Measurements from ENCODE around the gene TMEM130.
"Not testable (repeated sequence)": the region's sequence is repeated elsewhere in the genome, so short reads cannot be mapped to it uniquely, and the experiment has no call there.

TMEM130 gene

GRCh38 chr7:98875501-98875900 is 5.7 kb upstream of the TMEM130 start:
- no peak overlapping the region for H3K4me3 ChIP-seq
- no peaks in the 10 kb centered on the region for H3K9me3 ChIP-seq (ENCODE audit: low read depth, low read length)
- no peak overlapping the region for H3K9ac ChIP-seq (ENCODE audit: insufficient read length)
- no peak for DNase-seq (ENCODE audit: low read depth, low spot score)
- H3K36me3 ChIP-seq (ENCODE audit: insufficient read depth, low read length) = peaks cover 2% of the 10 kb centered on the region; the same call in 1 of the 2 replicates
- TF ChIP-seq POLR2AphosphoS5 (IDR thresholded peaks at IDR 0.05; ENCODE audit: borderline replicate concordance, low read depth, low read length) = no peak
- TF ChIP-seq EZH2 (IDR thresholded peaks at IDR 0.05) = no peak
- no peak for TF ChIP-seq FOXP2 (optimal IDR thresholded peaks at IDR 0.05; ENCODE audit: control extremely low read depth, extremely low read length, insufficient read depth)
- no peak overlapping the region for H3K27ac ChIP-seq

DNA sequence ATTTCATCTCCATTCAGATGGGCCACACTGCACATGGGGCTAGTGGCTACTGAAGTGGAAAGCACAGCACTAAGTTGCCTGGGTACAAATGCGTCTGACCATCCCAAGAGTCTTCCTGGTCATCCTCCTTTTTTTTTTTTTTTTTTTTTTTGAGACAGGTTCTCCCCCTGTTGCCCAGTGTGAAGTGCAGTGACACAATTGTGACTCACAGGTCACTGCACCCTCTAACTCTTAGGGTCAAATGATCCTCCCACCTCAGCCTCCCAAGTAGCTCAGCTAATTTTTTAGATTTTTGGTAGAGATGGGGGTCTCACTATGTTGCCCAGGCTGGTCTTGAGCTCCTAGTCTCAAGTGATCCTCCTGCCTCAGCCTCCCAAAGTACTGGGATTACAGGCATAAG is 5.1 kb upstream of the TMEM130 start:
- Histone ChIP-seq H3K4me3 (no peak overlapping the region), H3K9me3 (ENCODE audit: low read depth, low read length) (no peaks in the 10 kb centered on the region), H3K27ac (no peak overlapping the region), H3K36me3 (ENCODE audit: insufficient read depth, low read length) (no peaks in the 10 kb centered on the region), H3K9ac (ENCODE audit: insufficient read length) (no peak overlapping the region)
- no peak for DNase-seq (ENCODE audit: low read depth, low spot score)
- no peak for TF ChIP-seq EZH2 (IDR thresholded peaks at IDR 0.05)
- TF ChIP-seq POLR2AphosphoS5 (IDR thresholded peaks at IDR 0.05; ENCODE audit: borderline replicate concordance, low read depth, low read length) = no peak
- no peak for TF ChIP-seq FOXP2 (optimal IDR thresholded peaks at IDR 0.05; ENCODE audit: control extremely low read depth, extremely low read length, insufficient read depth)

GRCh38 chr7:98873610-98874009 is 3.8 kb upstream of the TMEM130 start:
- not testable (repeated sequence) for DNase-seq (ENCODE audit: low read depth, low spot score); H3K4me3 ChIP-seq; H3K9ac ChIP-seq (ENCODE audit: insufficient read length); H3K27ac ChIP-seq; H3K36me3 ChIP-seq (ENCODE audit: insufficient read depth, low read length); H3K9me3 ChIP-seq (ENCODE audit: low read depth, low read length)

- no peak for DNase-seq (ENCODE audit: low read depth, low spot score)
- no peak overlapping the region for H3K4me3 ChIP-seq
- H3K9ac ChIP-seq (ENCODE audit: insufficient read length) = no peak overlapping the region
- TF ChIP-seq POLR2AphosphoS5 (IDR thresholded peaks at IDR 0.05; ENCODE audit: borderline replicate concordance, low read depth, low read length) (no peak), FOXP2 (optimal IDR thresholded peaks at IDR 0.05; ENCODE audit: control extremely low read depth, extremely low read length, insufficient read depth) (no peak), EZH2 (IDR thresholded peaks at IDR 0.05) (no peak)
- no peaks in the 10 kb centered on the region for H3K36me3 ChIP-seq (ENCODE audit: insufficient read depth, low read length)
- no peaks in the 10 kb centered on the region for H3K9me3 ChIP-seq (ENCODE audit: low read depth, low read length)
- no peak overlapping the region for H3K27ac ChIP-seq
Observed at GRCh38 chr7:98872328-98872924, 2.6 kb upstream of the TMEM130 start.

DNA sequence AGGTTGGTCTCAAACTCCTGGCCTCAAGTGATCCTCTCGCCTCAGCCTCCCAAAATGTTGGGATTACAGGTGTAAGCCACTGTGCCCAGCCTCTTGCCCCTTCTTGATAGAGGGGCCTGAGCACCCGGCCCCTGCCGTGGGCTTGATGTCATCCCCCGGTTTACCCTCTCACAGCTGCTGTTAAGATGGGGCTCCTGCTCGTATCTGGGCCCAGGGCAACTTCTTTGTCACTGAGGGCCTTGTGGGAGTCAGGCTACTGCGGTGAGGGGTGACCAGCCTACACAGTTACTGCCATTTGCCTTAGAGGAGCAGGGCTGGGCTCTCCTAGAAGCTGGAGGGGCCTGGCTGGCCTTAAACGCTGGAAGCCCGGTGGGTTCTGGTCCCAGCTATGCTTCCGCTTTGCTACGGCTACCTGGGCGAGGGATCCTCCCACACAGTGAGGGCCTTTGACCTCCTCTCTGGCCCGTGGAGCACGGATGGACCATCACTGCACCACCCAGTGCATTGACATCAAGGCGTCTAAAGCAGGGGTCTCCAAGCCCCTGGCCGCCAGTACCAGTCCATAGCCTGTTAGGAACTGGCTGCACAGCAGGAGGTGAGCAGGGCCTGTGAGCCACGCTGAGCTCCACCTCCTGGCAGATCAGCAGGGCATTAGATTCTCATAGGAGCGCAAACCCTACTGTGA is 1.1 kb upstream of the TMEM130 start:
- H3K27ac ChIP-seq = no peak overlapping the region
- H3K9ac ChIP-seq (ENCODE audit: insufficient read length) = no peak overlapping the region
- H3K36me3 ChIP-seq (ENCODE audit: insufficient read depth, low read length) = no peaks in the 10 kb centered on the region
- DNase-seq (ENCODE audit: low read depth, low spot score) = no peak
- no peaks in the 10 kb centered on the region for H3K9me3 ChIP-seq (ENCODE audit: low read depth, low read length)
- no peak overlapping the region for H3K4me3 ChIP-seq
- TF ChIP-seq POLR2AphosphoS5 (IDR thresholded peaks at IDR 0.05; ENCODE audit: borderline replicate concordance, low read depth, low read length) (no peak), EZH2 (IDR thresholded peaks at IDR 0.05) (no peak), FOXP2 (optimal IDR thresholded peaks at IDR 0.05; ENCODE audit: control extremely low read depth, extremely low read length, insufficient read depth) (no peak)

DNA sequence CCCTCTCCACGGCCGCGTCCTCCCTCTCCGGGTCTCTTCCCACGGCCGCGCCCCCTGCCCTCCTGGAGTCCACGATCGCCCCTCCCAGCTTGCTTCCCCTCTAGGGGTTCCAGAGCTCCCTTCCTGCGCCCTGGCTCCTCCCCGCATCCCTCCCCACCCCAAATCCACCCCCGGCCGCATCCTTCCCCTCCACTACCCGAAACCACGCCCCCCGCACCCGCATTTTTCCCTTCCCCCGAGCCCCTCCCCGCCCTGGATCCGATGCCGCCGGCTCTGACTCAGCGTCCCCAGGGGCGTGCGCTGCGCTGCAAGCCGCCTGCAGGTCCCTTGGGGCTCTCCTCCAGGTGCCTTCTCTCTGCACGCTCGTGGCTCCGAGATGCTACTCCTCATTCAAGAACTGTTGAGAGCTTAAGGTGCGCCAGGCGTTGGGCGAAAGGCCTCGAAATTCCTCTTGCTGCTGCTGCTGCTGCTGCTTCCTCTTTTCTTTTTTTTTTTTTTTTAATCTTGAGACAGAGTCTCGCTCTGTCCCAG is 372 bp upstream of the TMEM130 start:
- no peak for DNase-seq (ENCODE audit: low read depth, low spot score)
- no peak overlapping the region for H3K27ac ChIP-seq
- H3K9me3 ChIP-seq (ENCODE audit: low read depth, low read length) = no peaks in the 10 kb centered on the region
- no peak overlapping the region for H3K9ac ChIP-seq (ENCODE audit: insufficient read length)
- TF ChIP-seq FOXP2 (optimal IDR thresholded peaks at IDR 0.05; ENCODE audit: control extremely low read depth, extremely low read length, insufficient read depth) = no peak
- no peak for TF ChIP-seq EZH2 (IDR thresholded peaks at IDR 0.05)
- no peak for TF ChIP-seq POLR2AphosphoS5 (IDR thresholded peaks at IDR 0.05; ENCODE audit: borderline replicate concordance, low read depth, low read length)
- H3K36me3 ChIP-seq (ENCODE audit: insufficient read depth, low read length) = no peaks in the 10 kb centered on the region
- peak overlapping the region; percentile 65 for H3K4me3 ChIP-seq

GRCh38 chr7:98869027-98869596 is 702 bp downstream of the TMEM130 start:
- TF ChIP-seq POLR2AphosphoS5 (IDR thresholded peaks at IDR 0.05; ENCODE audit: borderline replicate concordance, low read depth, low read length) = no peak
- no peak for TF ChIP-seq FOXP2 (optimal IDR thresholded peaks at IDR 0.05; ENCODE audit: control extremely low read depth, extremely low read length, insufficient read depth)
- TF ChIP-seq EZH2 (IDR thresholded peaks at IDR 0.05) = no peak
- Histone ChIP-seq H3K36me3 (ENCODE audit: insufficient read depth, low read length) (no peaks in the 10 kb centered on the region), H3K27ac (no peak overlapping the region), H3K9me3 (ENCODE audit: low read depth, low read length) (no peaks in the 10 kb centered on the region), H3K4me3 (peak overlapping the region; percentile 49; the same call in 1 of the 2 replicates), H3K9ac (ENCODE audit: insufficient read length) (no peak overlapping the region)
- no peak for DNase-seq (ENCODE audit: low read depth, low spot score)

- no peak overlapping the region for H3K9ac ChIP-seq (ENCODE audit: insufficient read length)
- no peak for TF ChIP-seq FOXP2 (optimal IDR thresholded peaks at IDR 0.05; ENCODE audit: control extremely low read depth, extremely low read length, insufficient read depth)
- TF ChIP-seq POLR2AphosphoS5 (IDR thresholded peaks at IDR 0.05; ENCODE audit: borderline replicate concordance, low read depth, low read length) = no peak
- TF ChIP-seq EZH2 (IDR thresholded peaks at IDR 0.05) = no peak
- H3K9me3 ChIP-seq (ENCODE audit: low read depth, low read length) = no peaks in the 10 kb centered on the region
- DNase-seq (ENCODE audit: low read depth, low spot score) = no peak
- no peak overlapping the region for H3K4me3 ChIP-seq
- no peaks in the 10 kb centered on the region for H3K36me3 ChIP-seq (ENCODE audit: insufficient read depth, low read length)
- H3K27ac ChIP-seq = no peak overlapping the region
Observed at GRCh38 chr7:98868450-98868849, 1.4 kb downstream of the TMEM130 start.
